Raji (cell line): ENCODE measurements around the gene SPP2.

Experiments
- POLR2A ChIP-seq: IDR thresholded peaks from 2 replicates; pipeline ENCODE4 v1.6.1; 2011; ENCODE audit warnings: low read depth, low read length, control low read depth; ENCODE audit not compliant: insufficient read depth

Gene SPP2, protein sequence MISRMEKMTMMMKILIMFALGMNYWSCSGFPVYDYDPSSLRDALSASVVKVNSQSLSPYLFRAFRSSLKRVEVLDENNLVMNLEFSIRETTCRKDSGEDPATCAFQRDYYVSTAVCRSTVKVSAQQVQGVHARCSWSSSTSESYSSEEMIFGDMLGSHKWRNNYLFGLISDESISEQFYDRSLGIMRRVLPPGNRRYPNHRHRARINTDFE

DNA sequence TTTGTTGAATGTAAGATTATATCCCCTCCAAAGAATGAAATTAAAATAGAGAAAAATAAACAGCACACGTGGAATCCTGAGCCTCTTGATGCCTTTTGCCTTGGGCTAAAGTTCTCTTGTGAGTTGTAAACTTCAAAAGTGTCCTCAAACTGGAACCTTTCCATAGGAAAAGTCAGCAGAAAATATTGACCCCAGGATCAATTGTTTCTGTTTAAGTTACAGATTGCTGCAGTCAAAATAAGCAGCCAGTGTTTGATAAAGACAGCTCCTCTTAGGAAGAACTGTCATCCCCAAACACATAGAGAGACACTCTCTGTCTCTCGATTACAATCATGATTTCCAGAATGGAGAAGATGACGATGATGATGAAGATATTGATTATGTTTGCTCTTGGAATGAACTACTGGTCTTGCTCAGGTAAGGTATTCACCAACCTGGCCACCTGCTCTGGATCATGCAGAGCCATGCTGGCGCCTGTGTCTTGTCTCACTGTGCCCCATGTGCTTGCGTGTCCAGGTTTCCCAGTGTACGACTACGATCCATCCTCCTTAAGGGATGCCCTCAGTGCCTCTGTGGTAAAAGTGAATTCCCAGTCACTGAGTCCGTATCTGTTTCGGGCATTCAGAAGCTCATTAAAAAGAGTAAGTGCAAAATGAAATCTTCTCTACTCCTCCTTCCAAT is at the start of gene SPP2:
TSS of gene SPP2 (plus strand) at position 248 of the 681 bp plus-strand sequence. CDS start at position 333, 85 bp downstream.
- no peak for TF ChIP-seq POLR2A

- TF ChIP-seq POLR2A = no peak
These were observed 48.9 kb upstream of the SPP2 start for GRCh38 chr2:234001380-234002160.

DNA sequence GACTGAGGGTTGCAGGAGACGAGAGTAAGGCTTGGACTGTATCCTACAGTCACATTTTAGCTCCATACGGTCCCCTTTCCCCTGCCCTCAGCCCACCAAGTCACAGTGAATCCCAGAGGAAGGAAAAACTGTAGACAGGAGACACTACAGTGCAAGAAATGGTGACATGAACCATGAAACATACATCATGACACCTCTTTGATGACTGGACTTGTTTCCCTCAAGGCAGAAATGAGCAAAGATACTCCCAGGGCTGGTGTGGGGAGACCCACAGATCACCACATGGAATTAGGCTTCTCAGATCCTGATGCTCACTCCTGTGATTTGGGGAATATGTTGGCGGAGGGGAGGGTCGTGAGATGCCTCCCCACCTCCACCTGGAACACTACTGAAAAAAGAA is 48.2 kb upstream of the SPP2 start:
- TF ChIP-seq POLR2A = no peak

- no peak for TF ChIP-seq POLR2A
These were observed 46.4 kb upstream of the SPP2 start for GRCh38 chr2:234003972-234004617.

- no peak for TF ChIP-seq POLR2A
These were observed 45.4 kb upstream of the SPP2 start for GRCh38 chr2:234005126-234005525.

DNA sequence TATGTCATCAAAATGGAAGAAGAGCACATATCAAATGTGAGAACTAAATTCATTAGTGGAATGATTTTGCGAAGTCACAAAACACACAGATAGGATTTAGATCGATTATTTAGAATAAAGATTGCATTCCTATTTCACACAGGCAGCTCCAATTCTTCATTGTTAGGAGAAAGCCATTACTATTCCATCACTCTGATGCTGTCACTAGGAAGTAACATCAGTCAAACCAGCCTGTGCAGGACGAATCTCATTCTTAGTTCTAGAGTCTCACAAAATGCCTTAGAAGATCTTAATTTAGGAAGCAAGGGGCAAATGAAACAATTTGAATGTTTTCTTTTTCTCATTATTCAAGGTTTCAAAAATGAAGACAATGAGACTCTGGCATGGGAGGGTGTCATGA is 44.0 kb upstream of the SPP2 start:
- no peak for TF ChIP-seq POLR2A

- no peak for TF ChIP-seq POLR2A
These were observed 36.1 kb upstream of the SPP2 start for GRCh38 chr2:234014427-234014826.

GRCh38 chr2:234015861-234016260 is 34.6 kb upstream of the SPP2 start:
- TF ChIP-seq POLR2A = no peak

- no peak for TF ChIP-seq POLR2A
These were observed 30.6 kb upstream of the SPP2 start for GRCh38 chr2:234019896-234020295.

GRCh38 chr2:234020332-234020731 is 30.2 kb upstream of the SPP2 start:
- TF ChIP-seq POLR2A = no peak

DNA sequence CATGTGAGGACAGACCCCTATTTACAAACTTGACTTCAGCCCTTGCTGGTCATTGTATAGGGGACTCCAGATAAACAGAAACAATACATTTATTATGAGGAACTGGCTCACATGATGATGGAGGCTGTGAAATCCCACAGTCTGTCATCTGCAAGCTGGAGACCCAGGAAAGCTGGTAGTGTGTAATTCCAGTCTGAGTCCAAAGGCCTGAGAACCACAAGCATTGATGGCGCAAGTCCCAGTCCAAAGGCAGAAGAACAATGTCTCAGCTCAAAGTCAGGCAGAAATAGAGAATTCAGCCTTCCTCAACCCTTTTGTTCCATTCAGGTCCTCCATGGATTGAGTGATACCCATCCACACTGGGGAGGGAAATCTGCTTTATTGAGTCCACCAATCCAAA is 28.1 kb upstream of the SPP2 start:
- no peak for TF ChIP-seq POLR2A

- no peak for TF ChIP-seq POLR2A
These were observed 26.2 kb upstream of the SPP2 start for GRCh38 chr2:234024304-234024703.

- TF ChIP-seq POLR2A = no peak
These were observed 25.0 kb upstream of the SPP2 start for GRCh38 chr2:234025466-234025865.

- no peak for TF ChIP-seq POLR2A
These were observed 24.6 kb upstream of the SPP2 start for GRCh38 chr2:234025891-234026401.

DNA sequence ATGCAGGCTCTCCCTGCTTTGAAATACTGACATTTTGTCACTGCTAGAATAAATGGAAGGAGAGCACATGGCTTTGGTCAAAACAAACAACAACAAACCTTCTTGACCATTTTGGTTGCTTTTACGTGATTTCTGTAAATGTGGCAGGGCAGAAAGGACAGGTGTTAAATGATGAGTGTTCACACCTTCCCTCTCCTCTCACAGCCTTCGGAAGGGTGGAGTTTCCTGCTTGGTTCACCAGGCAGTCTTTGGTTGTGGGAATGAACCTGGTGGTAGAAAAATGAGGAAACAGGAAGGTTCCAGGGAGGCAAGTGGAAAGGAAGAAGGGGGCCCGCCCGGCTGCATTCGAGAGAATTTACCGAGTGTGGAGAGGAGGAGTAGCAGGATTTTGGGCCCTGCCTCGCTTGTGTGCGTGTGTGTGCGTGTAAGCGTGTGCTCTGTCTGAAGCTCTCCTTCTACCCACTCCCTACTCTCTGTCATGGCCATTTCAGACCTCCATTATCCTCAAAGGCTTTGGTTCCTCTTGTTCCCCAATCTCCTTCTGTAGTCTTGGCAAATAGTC is 23.7 kb upstream of the SPP2 start:
- no peak for TF ChIP-seq POLR2A
